ENCODE data around the gene MPRIP. TPM values are rescaled to one million over a fixed set of nuclear protein-coding genes. Genes with fewer than 3 reads are reported as not detected.

Gene MPRIP
- total RNA-seq, 1 donor from 2014 or later = 93.3 TPM

DNA sequence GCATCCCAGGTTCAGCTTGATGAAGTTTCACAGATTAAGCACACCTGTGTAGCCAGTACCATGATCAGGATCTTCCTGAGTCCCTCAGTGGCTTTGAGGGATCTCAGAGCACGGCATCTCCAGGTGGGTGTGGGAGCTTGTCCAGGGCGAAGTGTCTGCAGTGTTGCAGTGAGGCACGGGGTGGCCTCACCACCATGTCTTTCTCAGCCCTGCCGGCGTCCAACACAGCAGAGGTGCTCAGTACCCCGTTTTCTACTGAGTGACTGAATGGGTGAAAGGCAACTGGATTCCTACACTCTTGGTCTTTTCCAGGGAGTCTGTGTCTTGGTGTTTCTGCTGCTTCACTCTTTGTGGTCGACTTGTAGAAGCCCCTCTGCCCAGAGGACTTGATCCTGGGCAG is 63.7 kb downstream of the MPRIP start:
- no peak for DNase-seq (ENCODE audit: low spot score)

DNA sequence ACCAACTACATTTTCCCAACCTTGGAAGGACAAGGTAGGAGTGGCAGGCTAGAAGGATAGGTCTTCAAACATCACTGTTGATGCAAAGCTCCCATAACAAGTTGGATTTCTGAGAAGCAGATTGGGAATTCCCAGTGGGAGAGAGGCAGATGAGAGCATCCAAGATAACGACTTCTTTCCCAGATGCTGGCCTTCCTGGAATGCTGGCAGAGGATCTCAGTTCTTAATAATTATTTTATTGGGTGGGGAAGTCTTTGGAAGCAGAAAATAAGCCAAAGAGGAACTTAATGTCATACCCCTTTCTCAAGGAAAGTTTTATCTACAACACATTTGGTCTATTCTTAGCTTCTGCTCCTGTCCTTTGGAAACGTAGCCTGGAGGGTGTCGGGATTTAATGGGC is 64.5 kb downstream of the MPRIP start:
- DNase-seq (ENCODE audit: low spot score) (no peak), ATAC-seq (no peak)

More for the DNA sequence above, 63.7 kb downstream of the MPRIP start:
- no peak for ATAC-seq

DNA sequence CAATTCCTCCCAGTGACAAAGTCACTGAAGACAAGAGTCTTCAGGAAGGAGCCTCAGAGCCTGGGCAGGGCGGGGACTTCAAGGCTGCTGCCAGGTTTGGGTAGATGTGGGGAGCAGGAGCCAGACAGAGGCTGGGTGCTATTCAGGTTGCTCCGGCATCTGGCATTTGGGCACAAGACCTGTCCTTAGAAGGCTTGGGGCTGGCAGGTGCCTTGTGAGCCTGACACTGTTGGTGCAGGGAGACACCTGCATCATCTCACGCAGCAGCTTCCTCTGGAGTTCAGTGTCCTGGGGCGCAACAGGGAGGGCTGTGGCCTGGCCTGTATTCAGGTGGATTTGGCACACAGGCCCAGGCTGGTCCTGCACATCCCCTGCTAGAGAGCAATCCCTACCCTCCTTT is 65.0 kb downstream of the MPRIP start:
- DNase-seq (ENCODE audit: low spot score) (no peak), ATAC-seq (no peak)

DNA sequence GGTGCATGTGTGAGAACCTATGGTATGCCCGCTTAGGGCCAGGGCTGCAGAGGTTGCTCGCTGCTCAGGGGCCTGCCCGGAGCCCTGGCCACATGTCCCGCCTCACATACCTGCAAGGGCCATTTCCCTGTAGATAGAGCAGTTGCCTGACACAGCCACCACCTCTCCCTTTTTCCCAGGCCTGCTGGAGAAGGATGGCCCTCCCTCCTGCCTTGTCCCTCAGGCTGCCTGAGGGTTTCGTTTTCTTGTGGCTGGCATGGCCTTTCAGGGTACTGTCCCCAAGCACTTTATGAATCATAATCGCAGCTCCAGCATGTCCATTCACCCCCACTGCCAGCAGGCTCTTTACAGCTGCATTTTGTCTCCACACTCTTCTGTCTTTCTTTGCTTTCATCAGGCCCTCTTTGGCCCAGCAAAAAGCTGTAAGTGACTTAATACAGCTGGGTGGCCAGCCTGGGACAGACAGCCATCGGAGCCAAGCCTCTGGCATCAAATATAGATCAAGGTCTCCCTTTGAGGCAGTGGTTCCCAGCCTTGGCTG is 65.7 kb downstream of the MPRIP start:
- ATAC-seq (peak; percentile 36), DNase-seq (ENCODE audit: low spot score) (no peak)

DNA sequence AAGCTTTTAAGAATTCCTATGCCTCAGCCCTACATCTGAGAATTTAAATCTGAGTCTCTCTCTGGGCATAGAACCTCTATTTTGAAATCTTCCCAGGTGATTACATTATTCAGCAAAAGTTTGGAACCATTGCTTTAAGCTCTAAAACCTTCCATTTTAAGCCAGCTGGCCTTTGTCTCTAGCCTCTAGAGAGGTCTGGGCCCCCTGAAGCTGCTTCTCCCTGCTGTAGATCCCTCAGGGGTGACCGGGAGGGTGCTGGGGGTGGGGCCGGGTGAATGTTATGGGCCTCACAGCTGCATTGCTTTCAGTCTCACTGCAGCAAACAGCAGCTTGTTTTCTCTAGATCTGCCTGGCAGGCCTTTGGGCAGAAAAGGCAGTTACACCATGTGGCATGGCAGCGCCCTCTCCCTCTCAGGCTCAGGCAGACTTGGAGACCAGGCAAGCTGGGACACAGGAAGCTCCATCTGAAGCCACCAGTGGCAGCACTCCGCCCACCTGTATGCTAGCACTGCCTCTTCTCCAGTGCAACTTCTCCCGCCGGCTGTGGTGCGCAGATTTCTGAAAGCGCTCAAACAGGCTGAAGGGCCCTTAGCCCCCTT is 66.3 kb downstream of the MPRIP start:
- ATAC-seq (peak; percentile 66), DNase-seq (ENCODE audit: low spot score) (no peak)

DNA sequence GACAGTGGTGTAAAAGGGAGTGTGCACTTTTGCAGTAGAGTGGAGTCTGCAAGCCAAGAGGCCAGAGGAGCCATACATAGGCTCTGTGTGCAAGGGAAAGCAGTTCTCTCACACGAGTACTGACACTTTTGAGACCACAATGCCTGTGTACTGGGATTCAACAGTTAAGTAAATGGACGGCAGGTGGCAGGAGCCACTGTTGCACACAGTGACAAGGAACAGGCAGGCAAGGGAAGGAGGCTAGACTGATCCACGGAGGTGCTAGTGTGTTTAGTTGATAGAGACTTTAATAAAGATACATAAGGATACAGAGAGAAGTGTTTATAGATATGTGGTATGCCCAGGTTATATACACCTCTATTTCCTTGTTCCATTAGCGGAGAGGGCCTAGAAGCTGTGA is 67.0 kb downstream of the MPRIP start:
- peak; percentile 18 for ATAC-seq
- DNase-seq (ENCODE audit: low spot score) = no peak

DNA sequence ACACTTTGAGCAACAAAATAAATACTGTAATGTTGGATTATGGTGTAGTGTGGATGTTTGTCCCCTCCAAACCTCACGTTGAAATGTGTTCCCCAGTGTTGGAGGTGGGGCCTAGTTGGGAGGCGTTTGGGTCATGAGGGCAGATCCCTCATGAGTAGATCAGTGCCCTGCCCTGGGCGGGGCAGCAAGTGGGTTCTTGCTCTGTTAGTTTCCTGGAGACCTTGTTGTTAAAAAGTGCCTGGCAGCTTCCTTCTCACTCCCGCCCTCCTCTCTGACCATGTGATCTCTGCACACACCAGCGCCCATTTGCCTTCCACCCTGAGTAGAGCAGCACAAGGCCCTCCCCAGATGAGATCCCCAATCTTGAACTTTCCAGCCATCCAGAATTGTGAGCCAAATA is 67.7 kb downstream of the MPRIP start:
- no peak for ATAC-seq
- no peak for DNase-seq (ENCODE audit: low spot score)

DNA sequence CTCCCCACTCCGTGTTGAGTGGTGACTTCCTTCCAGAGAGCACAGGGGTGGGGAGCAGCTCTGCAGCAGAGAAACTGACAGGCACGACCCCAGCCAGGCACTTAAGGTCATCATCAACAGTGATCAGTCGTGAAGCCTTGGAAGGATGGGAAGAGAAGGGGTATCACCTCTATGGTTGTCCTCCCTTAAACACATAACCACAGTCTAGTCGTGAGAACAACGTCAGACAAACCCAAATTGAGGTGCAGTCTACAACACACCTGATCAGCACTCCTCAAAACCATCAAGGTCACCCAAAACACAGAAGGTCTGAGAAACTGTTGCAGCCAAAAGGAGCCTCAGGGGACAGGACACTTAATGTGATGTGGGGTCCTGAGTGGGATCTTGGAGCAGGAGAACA is 68.3 kb downstream of the MPRIP start:
- no peak for DNase-seq (ENCODE audit: low spot score)
- no peak for ATAC-seq

DNA sequence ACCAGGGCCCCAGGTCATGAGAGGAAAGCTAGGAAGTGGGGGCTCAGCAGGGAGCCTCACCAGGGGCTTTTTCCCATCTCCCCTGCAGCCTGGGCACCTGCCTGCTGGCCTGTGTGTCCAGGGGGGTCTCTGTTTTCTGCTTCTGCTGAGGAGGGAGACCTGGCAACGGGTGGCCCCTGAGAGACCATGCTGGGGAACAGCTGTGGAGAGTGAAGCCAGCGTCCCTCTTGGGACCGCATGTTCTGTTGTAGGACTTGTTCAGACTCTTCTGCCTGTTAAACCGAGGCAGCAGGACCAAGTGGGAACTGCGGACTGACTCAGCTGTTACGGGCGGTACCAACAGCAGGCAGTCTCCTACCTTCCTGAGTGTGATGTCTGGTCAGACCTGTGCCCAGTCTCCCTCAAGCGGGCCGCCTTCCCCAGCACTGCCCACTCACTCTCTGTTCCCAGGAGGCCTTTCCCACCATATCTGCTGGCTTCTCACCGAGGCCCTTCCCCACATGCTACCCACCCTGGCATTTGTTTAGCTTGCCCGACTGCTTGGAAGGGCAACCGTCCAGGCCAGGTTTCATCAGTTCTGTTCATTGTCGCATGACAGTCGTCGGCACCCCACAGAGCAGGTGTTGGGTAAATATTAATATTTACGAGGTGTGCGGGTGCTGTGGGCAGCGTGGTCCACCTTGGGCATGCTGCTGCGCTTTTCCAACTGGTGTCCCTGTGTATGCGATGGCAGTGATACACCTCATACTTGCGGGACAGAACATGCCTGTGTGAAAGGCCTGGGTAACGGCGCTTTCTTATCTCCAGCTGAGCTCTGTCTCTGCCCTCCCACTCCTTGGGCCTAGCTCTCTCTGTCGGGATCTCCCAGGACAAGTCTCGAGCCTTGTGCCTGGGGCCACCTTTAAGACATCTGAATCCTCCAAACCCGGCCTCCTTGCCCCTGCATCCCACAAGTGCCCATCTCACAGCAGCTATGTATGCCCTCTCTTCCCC is 69.4 kb downstream of the MPRIP start:
- no peak for ATAC-seq
- DNase-seq (ENCODE audit: low spot score) = no peak

DNA sequence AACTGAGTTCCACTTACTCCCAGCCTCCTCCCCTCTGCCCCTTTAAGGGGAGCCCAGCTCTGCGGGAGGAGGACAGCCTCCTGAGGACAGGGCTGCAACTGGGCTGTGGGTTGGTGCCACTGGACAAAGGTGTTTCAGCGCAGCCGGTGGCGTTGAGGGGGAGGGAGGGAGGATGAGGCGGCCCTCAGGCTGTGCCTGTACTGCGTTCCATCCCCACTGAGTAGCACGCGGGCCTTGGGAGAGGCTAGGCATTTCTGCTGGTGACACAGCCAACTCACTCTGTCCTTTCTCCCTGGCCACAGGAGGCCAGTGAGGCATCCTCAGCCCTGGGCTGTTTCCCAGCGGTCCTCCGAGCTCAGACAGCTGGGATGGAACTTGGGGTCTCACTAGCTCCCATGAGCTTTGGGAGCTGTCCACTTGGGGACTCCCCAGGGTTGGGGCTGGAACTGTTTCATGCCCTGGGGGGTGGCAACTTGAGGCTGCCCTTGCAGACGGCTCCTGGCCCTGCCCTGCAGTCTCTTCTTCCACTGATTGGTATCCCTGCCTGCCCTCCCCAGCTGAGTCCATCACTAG is 70.5 kb downstream of the MPRIP start:
- DNase-seq (ENCODE audit: low spot score) (no peak), ATAC-seq (no peak)

DNA sequence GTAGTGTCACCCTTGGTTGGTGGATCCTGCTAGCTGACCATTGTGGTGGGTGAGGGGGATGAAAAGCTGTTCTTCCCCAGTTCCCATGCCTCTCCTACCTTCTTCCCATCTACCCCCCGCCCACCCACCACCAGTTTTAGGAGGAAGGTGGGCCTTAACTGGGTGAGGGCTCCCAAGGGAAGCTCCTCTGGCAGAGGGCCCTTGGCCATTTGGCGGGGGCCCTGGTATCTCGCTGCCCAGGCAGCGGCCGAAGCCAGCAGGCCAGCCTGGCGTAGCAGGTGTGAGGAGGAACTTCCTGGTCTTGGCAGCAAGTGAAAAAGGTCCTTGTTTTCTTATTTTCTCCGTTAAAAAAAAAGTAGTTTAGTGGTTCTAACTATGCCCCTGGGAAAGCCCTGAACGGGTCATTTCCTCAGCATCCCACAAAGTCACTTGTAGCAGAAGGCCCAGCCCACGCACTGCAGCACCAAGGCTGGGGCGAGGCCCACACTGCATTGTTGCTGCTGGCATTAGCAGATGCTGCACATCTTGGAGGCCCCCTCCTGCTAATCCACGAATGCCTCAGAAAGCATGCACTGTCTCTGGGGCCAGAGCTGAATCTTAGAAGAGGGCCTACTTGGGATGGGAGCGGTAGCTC is 72.5 kb downstream of the MPRIP start:
- no peak for DNase-seq (ENCODE audit: low spot score)
- ATAC-seq = no peak

DNA sequence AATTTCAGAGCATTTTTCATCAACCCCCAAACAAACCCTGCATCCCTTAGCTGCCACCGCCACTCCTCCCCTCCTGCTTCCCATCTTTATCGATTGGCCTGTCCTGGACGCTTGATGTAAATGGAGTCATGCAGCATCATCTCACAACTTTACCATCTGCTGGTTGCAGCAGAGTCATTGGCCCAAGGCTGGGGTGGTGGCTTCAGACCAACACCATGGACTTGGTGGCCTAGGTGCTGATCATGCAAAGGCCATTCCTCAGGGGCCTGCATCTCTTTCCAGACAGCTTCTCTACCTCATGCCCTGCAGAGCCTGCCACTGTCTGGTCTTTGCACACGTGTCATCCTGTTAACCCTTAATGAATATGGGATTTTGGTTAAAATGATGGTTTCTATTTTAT is 73.4 kb downstream of the MPRIP start:
- DNase-seq (ENCODE audit: low spot score) (no peak), ATAC-seq (no peak)

DNA sequence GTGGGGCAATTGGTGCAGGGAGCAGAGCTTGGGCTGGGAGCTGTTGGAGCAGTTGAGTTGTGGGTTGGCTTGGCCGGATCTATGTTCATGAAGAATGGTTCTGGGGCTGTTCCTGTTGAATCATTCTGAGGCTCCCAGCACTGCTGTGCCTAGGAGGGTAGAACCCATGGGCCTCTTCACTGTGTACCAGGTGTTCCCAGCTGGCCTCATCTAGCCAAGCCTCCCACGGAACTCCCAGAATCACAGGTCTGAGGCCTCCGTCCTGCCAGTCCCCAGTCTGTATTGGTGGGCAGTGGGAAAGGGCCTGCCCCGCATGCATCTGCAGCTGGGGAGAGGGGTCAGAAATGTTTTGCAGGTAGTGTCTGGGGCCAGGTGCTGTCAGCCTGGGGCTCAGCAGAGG is 74.1 kb downstream of the MPRIP start:
- DNase-seq (ENCODE audit: low spot score) (no peak), ATAC-seq (no peak)

DNA sequence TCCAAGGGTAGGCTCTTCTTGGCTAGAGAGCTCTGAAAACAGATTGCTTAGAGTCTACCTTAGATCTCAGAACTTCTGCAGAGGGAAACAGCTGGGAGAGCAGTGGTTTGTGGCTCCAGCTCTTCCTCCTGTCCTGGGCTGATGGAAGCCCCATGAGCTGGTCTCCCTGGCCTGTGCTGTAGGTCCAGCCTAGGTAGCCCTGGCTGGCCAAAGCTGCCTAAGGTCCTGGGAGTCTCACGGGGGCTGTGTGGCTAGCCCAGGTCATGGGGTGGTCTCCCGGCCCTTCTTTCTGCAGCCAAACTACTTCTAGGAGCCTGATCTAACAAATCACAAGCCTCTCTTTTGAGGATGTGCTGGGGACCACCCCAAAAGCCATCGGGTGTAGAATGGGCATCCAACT is 75.7 kb downstream of the MPRIP start:
- no peak for ATAC-seq

DNA sequence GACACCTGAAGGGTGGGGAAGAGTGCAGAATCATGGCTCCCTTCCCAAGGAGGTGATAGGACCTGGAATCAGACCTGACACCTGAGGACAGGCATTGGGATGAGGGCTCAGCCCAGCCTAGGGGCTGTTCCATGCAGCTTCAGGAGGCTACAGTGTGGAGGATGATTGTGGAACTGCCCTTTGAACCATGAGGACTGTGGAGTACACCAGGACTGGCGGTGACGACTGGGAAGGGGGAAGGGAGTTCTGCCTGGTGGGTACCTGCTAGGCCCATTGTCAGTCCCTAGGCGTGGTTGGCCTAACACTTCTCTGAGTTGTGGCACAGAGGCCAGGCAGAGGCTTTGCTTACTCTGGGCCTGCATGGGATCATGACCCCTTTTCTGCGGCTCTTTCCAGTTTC is 76.1 kb downstream of the MPRIP start:
- DNase-seq (ENCODE audit: low spot score) (no peak), ATAC-seq (peak; percentile 76)

More for the DNA sequence above, 75.7 kb downstream of the MPRIP start:
- no peak for DNase-seq (ENCODE audit: low spot score)

DNA sequence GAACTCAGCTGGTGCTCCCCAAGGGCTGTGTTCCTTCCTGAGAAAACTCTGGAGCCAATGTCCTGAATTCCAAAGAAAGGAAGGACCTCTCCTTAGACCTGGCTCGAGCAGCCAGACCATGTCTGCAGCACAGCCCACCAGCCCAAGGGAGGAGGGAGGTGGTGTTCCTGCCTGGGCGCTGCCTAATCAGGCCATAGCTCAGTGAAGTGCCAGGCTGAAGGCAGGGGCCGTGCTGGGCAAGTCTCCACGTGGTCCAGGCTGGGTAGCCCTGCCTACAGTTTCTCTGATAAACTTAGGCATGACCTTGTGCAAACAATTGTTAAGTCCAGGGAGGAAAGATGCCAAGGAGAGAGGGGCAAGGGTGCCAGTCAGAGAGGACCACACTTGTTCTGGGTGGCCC is 76.8 kb downstream of the MPRIP start:
- ATAC-seq (peak; percentile 76), DNase-seq (ENCODE audit: low spot score) (peak; percentile 67)

DNA sequence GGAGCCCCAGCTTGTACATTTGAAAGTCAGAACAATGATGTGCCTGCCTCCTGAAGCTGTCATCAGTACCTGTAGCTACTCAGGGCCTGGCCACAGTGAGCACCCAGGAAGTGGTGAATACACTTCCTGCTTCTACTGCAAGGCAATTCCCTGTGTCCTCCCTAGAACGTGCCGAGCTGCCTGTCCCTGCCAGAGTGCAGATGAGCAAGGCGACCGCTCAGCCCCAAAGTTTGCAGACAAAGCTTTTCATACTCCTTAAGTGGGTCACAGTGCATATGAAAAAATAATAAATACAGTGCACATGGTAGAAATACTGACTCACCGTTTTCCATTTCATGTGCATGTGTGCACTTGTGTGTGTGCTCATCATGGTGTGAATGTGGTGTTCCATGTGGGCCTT is 77.3 kb downstream of the MPRIP start:
- ATAC-seq (peak; percentile 36), DNase-seq (ENCODE audit: low spot score) (no peak)

DNA sequence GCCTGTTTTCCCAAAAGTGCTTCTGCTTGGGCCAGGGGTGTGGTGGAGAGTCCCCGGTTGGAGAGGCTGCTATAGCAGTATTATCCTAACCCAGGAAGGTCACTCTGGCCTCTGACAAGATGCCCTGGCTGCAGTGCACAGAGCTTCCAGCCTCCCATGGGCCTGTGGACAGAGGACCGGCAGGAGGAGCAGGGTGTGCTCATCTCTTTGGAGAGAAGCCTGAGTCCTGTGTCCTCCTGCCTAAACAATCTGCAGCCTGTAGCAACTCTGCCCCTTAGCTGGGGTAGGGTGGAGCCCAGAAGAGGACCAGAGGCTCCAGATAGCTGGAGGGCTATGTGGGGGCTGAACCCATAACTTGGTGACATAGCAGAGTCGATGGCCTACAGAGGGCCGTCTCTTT is 78.0 kb downstream of the MPRIP start:
- ATAC-seq = peak; percentile 18
- DNase-seq (ENCODE audit: low spot score) = no peak

DNA sequence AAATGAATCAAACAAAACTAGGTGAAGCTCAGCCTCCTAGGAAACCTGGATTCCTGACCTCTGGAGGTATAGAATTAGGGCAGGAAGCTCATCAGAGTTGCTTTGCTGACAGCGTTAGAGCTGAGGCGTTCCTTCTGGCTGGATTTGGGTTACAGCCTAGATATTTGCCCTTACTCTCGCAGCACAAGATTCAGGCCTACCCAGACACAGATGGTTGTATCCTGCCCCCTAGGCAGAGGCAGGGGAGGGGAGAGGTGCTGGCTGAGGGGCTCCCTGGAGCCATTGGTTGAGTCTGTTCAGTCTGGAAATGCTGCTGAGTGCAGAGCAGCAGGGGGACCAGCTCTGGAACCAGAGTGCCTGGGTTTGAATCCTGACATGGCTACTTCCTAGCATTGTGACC is 78.4 kb downstream of the MPRIP start:
- ATAC-seq (no peak), DNase-seq (ENCODE audit: low spot score) (no peak)

DNA sequence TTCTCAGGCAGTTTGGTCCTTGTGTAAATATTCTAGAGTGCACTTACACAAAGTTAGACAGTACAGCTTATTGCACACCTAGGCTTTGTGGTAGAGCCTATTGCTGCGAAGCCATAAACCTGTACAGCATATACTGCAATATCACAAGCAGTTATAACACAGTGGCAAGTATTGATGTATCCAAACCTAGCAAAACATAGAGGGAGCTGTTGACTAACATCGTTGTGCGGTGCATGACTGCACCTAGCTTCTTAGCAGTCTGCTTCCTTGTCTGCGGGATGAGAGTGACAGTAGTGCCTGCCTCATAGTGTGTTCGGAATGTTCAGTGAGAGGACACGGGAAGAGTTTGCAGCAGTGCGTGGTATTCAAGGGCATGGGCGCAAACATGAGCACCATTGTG is 78.9 kb downstream of the MPRIP start:
- ATAC-seq = no peak
- no peak for DNase-seq (ENCODE audit: low spot score)

DNA sequence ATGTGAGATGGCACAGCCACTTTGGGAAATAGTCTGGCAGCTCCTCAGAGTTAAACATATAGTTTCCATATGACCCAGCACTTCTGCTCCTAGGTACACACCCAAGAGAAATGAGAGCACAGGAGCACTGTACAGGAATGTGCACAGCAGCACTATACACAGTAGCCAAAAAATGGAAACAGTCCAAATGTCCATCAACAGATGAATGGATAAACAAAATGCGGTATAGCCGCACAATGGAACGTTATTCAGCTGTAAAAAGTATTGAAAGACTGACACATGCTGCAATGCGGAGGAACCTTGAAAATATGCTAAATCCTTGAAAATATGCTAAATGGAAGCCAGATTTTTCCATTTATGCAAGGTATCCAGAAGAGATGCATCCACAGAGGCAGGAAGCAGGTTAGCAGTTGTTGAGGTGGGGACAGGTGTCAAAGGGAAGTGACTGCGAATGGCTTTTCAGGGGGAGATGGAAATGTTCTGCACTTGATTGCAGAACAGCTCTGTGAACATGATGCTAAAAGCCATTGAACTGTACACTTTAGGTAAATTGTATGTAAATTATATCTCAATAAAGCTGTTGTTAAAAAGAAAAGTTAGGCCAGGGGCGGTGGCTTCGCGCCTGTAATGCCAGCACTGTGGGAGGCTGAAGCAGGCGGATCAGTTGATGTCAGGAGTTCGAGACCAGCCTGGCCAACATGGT is 80.7 kb downstream of the MPRIP start:
- no peak for ATAC-seq

More for the DNA sequence above, 80.7 kb downstream of the MPRIP start:
- DNase-seq (ENCODE audit: low spot score) = no peak
